PC-3 (cell line): ENCODE measurements around the gene DLG2. TPM values are rescaled to one million over a fixed set of nuclear protein-coding genes. Genes with fewer than 3 reads are reported as not detected.

Experiments
- ATAC-seq: fragments of 200-7000 bp; cut with Tn5 transposase; 2 replicates; pipeline ENCODE4 v1.9.1; 2020; ENCODE audit warnings: mild to moderate bottlenecking, moderate library complexity
- BruUV-seq: library from RNA; stranded (reverse); fragments of 400-500 nt; replicated peaks from 2 replicates; lab custom pipeline; 2021; lab: Mats Ljungman, UMichigan
- CTCF ChIA-PET: fragments of 300-600 bp; sonication (Branson Sonifier 250); formaldehyde crosslinking; loops from one replicate; lab custom pipeline; 2022; ENCODE audit warnings: antibody characterized with exemption; lab: Charles Lee
- POLR2A ChIA-PET: fragments of 300-600 bp; sonication (Branson Sonifier 250); formaldehyde crosslinking; loops from one replicate; lab custom pipeline; 2022; ENCODE audit warnings: antibody characterized with exemption; ENCODE audit not compliant: unreplicated experiment; lab: Charles Lee
- DNase-seq: peaks from one replicate; pipeline ENCODE4 v3.0.0-alpha.2; 2015
- H2AFZ ChIP-seq: fragments of 300-600 bp; sonication (generic); 2 replicates; pipeline ENCODE4 v1.6.0; 2016; ENCODE audit warnings: antibody characterized with exemption, low read length
- H3F3A ChIP-seq: fragments of 300-600 bp; sonication (generic); one replicate; pipeline ENCODE4 v1.6.0; 2017; ENCODE audit warnings: antibody characterized with exemption, low read length, control low read depth, mild to moderate bottlenecking; ENCODE audit not compliant: unreplicated experiment
- H3K27ac ChIP-seq: fragments of 300-600 bp; sonication (generic); 2 replicates; pipeline ENCODE4 v1.5.1; 2016; ENCODE audit warnings: mild to moderate bottlenecking, low read length
- H3K27me3 ChIP-seq: fragments of 300-600 bp; sonication (generic); 2 replicates; pipeline ENCODE4 v1.6.1; 2016; ENCODE audit warnings: low read length, mixed read lengths
- H3K36me3 ChIP-seq: fragments of 300-600 bp; sonication (generic); 2 replicates; pipeline ENCODE4 v1.6.1; 2016; ENCODE audit warnings: low read depth, mixed run types, low read length, mixed read lengths
- H3K4me1 ChIP-seq: fragments of 300-600 bp; sonication (generic); 2 replicates; pipeline ENCODE4 v1.5.1; 2016; ENCODE audit warnings: low read length; ENCODE audit not compliant: insufficient read depth
- H3K4me2 ChIP-seq: fragments of 300-600 bp; sonication (generic); 2 replicates; pipeline ENCODE4 v1.6.0; 2016; ENCODE audit warnings: low read length
- H3K4me3 ChIP-seq: fragments of 300-600 bp; sonication (generic); 2 replicates; pipeline ENCODE4 v1.5.1; 2016; ENCODE audit warnings: mild to moderate bottlenecking, low read length, mixed read lengths
- H3K79me2 ChIP-seq: fragments of 300-600 bp; sonication (generic); 2 replicates; pipeline ENCODE4 v1.6.1; 2017; ENCODE audit warnings: low read length, mixed read lengths
- H3K9ac ChIP-seq: fragments of 300-600 bp; sonication (generic); 2 replicates; pipeline ENCODE4 v1.6.0; 2016; ENCODE audit warnings: mild to moderate bottlenecking, low read length
- H3K9me2 ChIP-seq: fragments of 300-600 bp; sonication (generic); replicated peaks from 2 replicates; pipeline ENCODE4 v1.6.1; 2016; ENCODE audit warnings: mixed run types, low read length, mixed read lengths
- H3K9me3 ChIP-seq: fragments of 300-600 bp; sonication (generic); 2 replicates; pipeline ENCODE4 v1.6.1; 2016; ENCODE audit warnings: low read length, mixed read lengths
- H4K20me1 ChIP-seq: fragments of 300-600 bp; sonication (generic); 2 replicates; pipeline ENCODE4 v1.6.1; 2016; ENCODE audit warnings: low read length, mixed read lengths
- EZH2 ChIP-seq: fragments of 300-600 bp; sonication (generic); IDR thresholded peaks from one replicate; pipeline ENCODE4 v1.6.1; 2017; ENCODE audit warnings: antibody characterized with exemption, mild to moderate bottlenecking, low read length; ENCODE audit not compliant: unreplicated experiment
- EZH2phosphoT487 ChIP-seq: fragments of 300-600 bp; sonication (generic); IDR thresholded peaks from 2 replicates; pipeline ENCODE4 v1.6.1; 2018; ENCODE audit warnings: mild to moderate bottlenecking, antibody characterized with exemption, low read length, borderline replicate concordance
- intact Hi-C: fragments of 100-400 bp; cut with micrococcal nuclease; formaldehyde crosslinking; loops from 2 replicates; pipeline ENCODE4 v1.9.0; 2023
- total RNA-seq: library from RNA; depleted of rRNA; stranded (reverse); fragments of >200 nt; gene quantifications from 2 replicates; pipeline ENCODE4 v1.2.3, GENCODE V29; 2014
- TF ChIP-seq, protein P1 (sequence below): fragments of 300-600 bp; sonication (generic); conservative IDR thresholded peaks from 2 replicates; pipeline ENCODE4 v1.5.1; 2017; ENCODE audit warnings: antibody characterized with exemption, low read depth, mild to moderate bottlenecking, low read length

DLG2 gene
- total RNA-seq, 1 experiment from 2014 or later, result 0.58 TPM

DNA sequence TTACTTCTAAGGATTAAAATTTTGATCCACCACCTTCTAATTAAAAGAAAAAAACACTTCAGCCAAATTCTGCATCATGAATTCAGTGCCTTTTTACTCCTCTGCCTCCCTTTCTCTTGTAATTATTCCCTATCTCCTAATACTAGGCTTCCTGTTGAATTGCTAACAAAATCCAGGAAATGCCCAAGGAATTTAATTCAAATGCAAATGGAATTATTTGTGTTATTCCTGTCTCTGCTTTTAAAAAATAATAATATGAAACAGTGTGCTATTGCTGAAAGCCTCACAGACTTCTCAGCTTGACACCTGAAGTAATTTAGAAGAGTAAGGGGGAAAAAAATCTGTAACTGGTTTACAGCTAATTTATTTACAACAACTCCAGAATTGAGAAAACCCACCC, 85.5 kb downstream of the DLG2 start:
- no peak overlapping the region for H3K4me2 ChIP-seq
- no peak for DNase-seq
- no peak overlapping the region for H3K4me3 ChIP-seq
- CTCF ChIA-PET, result no interaction called here
- TF ChIP-seq EZH2 (no peak), EZH2phosphoT487 (no peak)
- TF ChIP-seq, protein P1, sequence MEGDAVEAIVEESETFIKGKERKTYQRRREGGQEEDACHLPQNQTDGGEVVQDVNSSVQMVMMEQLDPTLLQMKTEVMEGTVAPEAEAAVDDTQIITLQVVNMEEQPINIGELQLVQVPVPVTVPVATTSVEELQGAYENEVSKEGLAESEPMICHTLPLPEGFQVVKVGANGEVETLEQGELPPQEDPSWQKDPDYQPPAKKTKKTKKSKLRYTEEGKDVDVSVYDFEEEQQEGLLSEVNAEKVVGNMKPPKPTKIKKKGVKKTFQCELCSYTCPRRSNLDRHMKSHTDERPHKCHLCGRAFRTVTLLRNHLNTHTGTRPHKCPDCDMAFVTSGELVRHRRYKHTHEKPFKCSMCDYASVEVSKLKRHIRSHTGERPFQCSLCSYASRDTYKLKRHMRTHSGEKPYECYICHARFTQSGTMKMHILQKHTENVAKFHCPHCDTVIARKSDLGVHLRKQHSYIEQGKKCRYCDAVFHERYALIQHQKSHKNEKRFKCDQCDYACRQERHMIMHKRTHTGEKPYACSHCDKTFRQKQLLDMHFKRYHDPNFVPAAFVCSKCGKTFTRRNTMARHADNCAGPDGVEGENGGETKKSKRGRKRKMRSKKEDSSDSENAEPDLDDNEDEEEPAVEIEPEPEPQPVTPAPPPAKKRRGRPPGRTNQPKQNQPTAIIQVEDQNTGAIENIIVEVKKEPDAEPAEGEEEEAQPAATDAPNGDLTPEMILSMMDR, result no peak
- no TSS peak for BruUV-seq
- H2AFZ ChIP-seq, result no peak overlapping the region
- no peak overlapping the region for H3K27ac ChIP-seq
- H3K9ac ChIP-seq, result no peak overlapping the region
- no peaks in the 10 kb centered on the region for H3K9me2 ChIP-seq
- H3K27me3 ChIP-seq, result peaks cover 9% of the 10 kb centered on the region; the same call in 1 of the 2 replicates
- no peaks in the 10 kb centered on the region for H3K36me3 ChIP-seq
- POLR2A ChIA-PET, result no interaction called here
- no peaks in the 10 kb centered on the region for H3F3A ChIP-seq
- H4K20me1 ChIP-seq, result no peaks in the 10 kb centered on the region
- intact Hi-C loops, result no loop called here
- no peak for ATAC-seq
- no peaks in the 10 kb centered on the region for H3K79me2 ChIP-seq
- H3K9me3 ChIP-seq, result no peaks in the 10 kb centered on the region
- no peaks in the 10 kb centered on the region for H3K4me1 ChIP-seq

DNA sequence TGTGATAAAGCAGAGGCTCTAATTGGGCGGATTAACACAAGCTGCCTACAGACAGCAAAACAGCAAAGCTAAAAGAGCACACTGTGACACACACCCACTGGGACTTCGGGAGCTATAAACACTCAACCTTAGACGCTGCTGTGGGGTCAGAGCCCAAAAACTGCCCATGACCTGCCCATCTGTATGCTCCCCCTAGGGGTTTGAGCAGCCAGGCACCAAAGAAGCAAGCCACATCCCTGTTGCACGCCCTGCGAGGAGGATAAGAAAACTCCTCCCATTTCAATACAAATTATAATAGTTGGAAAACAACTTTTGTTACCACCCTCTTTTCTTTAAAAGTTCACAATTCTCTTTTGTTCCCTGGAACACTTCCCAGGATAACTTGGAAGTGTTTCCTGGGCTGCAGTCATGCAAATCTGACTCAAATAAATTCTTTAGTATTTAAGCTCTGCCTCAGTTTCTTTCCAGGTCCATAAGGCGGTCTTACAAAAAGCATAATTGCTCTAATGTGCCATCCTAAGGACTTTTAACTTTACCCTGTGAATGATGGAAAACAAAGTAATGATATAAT, 86.4 kb downstream of the DLG2 start:
- H3K9ac ChIP-seq, result no peak overlapping the region

DNA sequence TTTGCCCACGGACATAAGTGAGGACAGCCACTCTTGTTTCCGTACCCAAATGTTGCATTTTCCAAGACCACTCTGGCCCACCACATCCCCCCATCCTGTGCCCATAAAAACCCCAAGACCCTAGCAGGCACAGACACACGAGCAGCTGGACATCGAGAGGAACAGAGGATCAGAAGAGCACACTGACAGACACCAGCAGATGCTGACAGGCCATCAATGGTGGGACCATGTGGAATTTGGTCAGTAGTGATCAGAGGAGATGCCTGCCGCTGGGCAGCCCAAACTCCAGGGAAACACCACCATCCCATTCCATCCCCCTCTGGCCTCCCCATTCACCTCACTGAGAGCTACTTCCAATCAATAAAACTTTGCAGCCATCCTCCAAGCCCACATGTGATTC, 87.0 kb downstream of the DLG2 start:
- ChIA-PET CTCF (no interaction called here), POLR2A (no interaction called here)
- no peak overlapping the region for H3K4me3 ChIP-seq
- no peaks in the 10 kb centered on the region for H3K36me3 ChIP-seq
- H3K9me3 ChIP-seq, result no peaks in the 10 kb centered on the region
- no peak overlapping the region for H2AFZ ChIP-seq
- no peaks in the 10 kb centered on the region for H3K79me2 ChIP-seq
- H3K27ac ChIP-seq, result no peak overlapping the region
- H3F3A ChIP-seq, result no peaks in the 10 kb centered on the region
- H4K20me1 ChIP-seq, result no peaks in the 10 kb centered on the region
- intact Hi-C loops, result no loop called here
- peaks cover 9% of the 10 kb centered on the region; the same call in 1 of the 2 replicates for H3K27me3 ChIP-seq
- no peak overlapping the region for H3K4me2 ChIP-seq
- H3K9me2 ChIP-seq, result no peaks in the 10 kb centered on the region
- DNase-seq (no peak), ATAC-seq (no peak)
- TF ChIP-seq EZH2phosphoT487 (no peak), EZH2 (no peak)
- TF ChIP-seq, protein P1, result no peak
- no peak overlapping the region for H3K9ac ChIP-seq
- H3K4me1 ChIP-seq, result no peaks in the 10 kb centered on the region
- no TSS peak for BruUV-seq

More for the DNA sequence above, 86.4 kb downstream of the DLG2 start:
- intact Hi-C loops, result no loop called here
- ChIA-PET CTCF (no interaction called here), POLR2A (no interaction called here)
- H4K20me1 ChIP-seq, result no peaks in the 10 kb centered on the region
- H2AFZ ChIP-seq, result no peak overlapping the region
- H3K27me3 ChIP-seq, result peaks cover 9% of the 10 kb centered on the region; the same call in 1 of the 2 replicates
- no peaks in the 10 kb centered on the region for H3K36me3 ChIP-seq
- H3K4me2 ChIP-seq, result no peak overlapping the region
- DNase-seq (no peak), ATAC-seq (no peak)
- H3K4me1 ChIP-seq, result no peaks in the 10 kb centered on the region
- TF ChIP-seq EZH2 (no peak), EZH2phosphoT487 (no peak)
- TF ChIP-seq, protein P1, result no peak; the same call in 1 of the 2 replicates
- H3K79me2 ChIP-seq, result no peaks in the 10 kb centered on the region
- no peaks in the 10 kb centered on the region for H3K9me3 ChIP-seq
- no peak overlapping the region for H3K27ac ChIP-seq
- H3K4me3 ChIP-seq, result no peak overlapping the region
- BruUV-seq, result no TSS peak
- no peaks in the 10 kb centered on the region for H3K9me2 ChIP-seq
- no peaks in the 10 kb centered on the region for H3F3A ChIP-seq
